Body of pancreas (tissue), 4 donors: ENCODE measurements around the gene TRIM44. TPM values are rescaled to one million over a fixed set of nuclear protein-coding genes. Genes with fewer than 3 reads are reported as not detected.

Experiments
- ATAC-seq: fragments of 150-250 bp; one replicate; pipeline ENCODE4 v1.9.1; 2016
- DNase-seq, 4 donors: peaks; one replicate each; pipeline ENCODE4 v3.0.0-alpha.2; 2019
- H3K27ac ChIP-seq, 4 donors: fragments of 200-600 bp; sonication (generic); 1 replicate in 3 of 4; 2 replicates in 1 of 4; pipeline versions ENCODE4 v1.5.1 to v1.6.1; 2016 to 2019; ENCODE audit warnings: mild to moderate bottlenecking in 1 of 4, mixed read lengths in 1 of 4, moderate library complexity in 1 of 4
- H3K27me3 ChIP-seq, 2 donors: fragments of 200-600 bp; sonication (generic); one replicate each; pipeline ENCODE4 v1.6.0; 2016; ENCODE audit warnings: mild to moderate bottlenecking in 1 of 2
- H3K36me3 ChIP-seq, 2 donors: fragments of 200-600 bp; sonication (generic); replicated peaks in 1 of 2; 2 replicates each; pipeline ENCODE4 v1.5.1; 2016; ENCODE audit warnings: low read depth in 2 of 2; ENCODE audit not compliant: insufficient read depth in 1 of 2
- H3K4me1 ChIP-seq: fragments of 200-600 bp; sonication (generic); one replicate; pipeline ENCODE4 v1.6.0; 2016
- H3K4me3 ChIP-seq, 2 donors: fragments of 200-600 bp; sonication (generic); 1 replicate in 1 of 2; 2 replicates in 1 of 2; pipeline ENCODE4 v1.5.1; 2016 to 2019
- H3K9me3 ChIP-seq, 3 donors: fragments of 200-600 bp; sonication (generic); 1 replicate in 2 of 3; 2 replicates in 1 of 3; pipeline ENCODE4 v1.5.1; 2016
- CTCF ChIP-seq, 7 experiments: fragments of 450-650 bp in 4 of 7; fragments of 200-600 bp in 3 of 7; sonication (generic) in 3 of 7; IDR thresholded peaks; one replicate each; pipeline ENCODE4 v1.5.1; 2016 to 2019; ENCODE audit warnings: antibody characterized with exemption in 7 of 7
- POLR2A ChIP-seq, 3 donors: fragments of 450-650 bp; IDR thresholded peaks; one replicate each; pipeline ENCODE4 v1.6.1; 2016; ENCODE audit warnings: antibody characterized with exemption in 3 of 3, mild to moderate bottlenecking in 2 of 3
- WGBS, 2 donors: methylation state at CpG; one replicate each; pipeline ENCODE4 v1.1.5; 2017; 5-methylcytosine and 5-hydroxymethylcytosine counted together
- intact Hi-C: fragments of 100-400 bp; cut with DNase I; formaldehyde crosslinking; loops from one replicate; pipeline ENCODE4 v1.15.1; 2023
- total RNA-seq, 2 donors: library from RNA; depleted of rRNA; stranded (reverse); fragments of >200 nt; gene quantifications; one replicate each; pipeline ENCODE4 v1.1.0, GENCODE V29; 2016

TRIM44 gene
- total RNA-seq, 2 donors from 2014 or later = 17.4 to 81.7 TPM

- H3K9me3 ChIP-seq = no peaks in the 10 kb centered on the region
- TF ChIP-seq POLR2A (IDR thresholded peaks at IDR 0.05) (no peak), CTCF (IDR thresholded peaks at IDR 0.05) (no peak)
- H3K36me3 ChIP-seq = no peaks in the 10 kb centered on the region
- H3K4me1 ChIP-seq = no peaks in the 10 kb centered on the region
- no peak for DNase-seq
- no peak overlapping the region for H3K27ac ChIP-seq
- intact Hi-C loops = no loop called here
- H3K27me3 ChIP-seq = no peaks in the 10 kb centered on the region
- no peak for ATAC-seq
- H3K4me3 ChIP-seq = no peak overlapping the region
- 62 to 83% methylated on average over 6 of the region's 6 CpGs for WGBS, 2 donors
Measured at GRCh38 chr11:35641171-35641897, 21.2 kb upstream of the TRIM44 start.

GRCh38 chr11:35641964-35642363 lies 20.6 kb upstream of the TRIM44 start:
- WGBS, 2 donors = 83 to 86% methylated on average over 3 of the region's 3 CpGs
- no peak for ATAC-seq

GRCh38 chr11:35647421-35648093 lies 15.0 kb upstream of the TRIM44 start:
- DNase-seq (peak in 1 of 4 donors; percentile 10), ATAC-seq (no peak)
- Histone ChIP-seq H3K4me1 (no peaks in the 10 kb centered on the region), H3K9me3 (no peaks in the 10 kb centered on the region), H3K4me3 (no peak overlapping the region), H3K27me3 (no peaks in the 10 kb centered on the region), H3K36me3 (no peaks in the 10 kb centered on the region), H3K27ac (no peak overlapping the region)
- 68 to 73% methylated on average over 8 of the region's 8 CpGs for WGBS, 2 donors
- intact Hi-C loops = no loop called here
- TF ChIP-seq POLR2A (IDR thresholded peaks at IDR 0.05) (no peak), CTCF (IDR thresholded peaks at IDR 0.05) (no peak)

More at GRCh38 chr11:35641964-35642363, 20.6 kb upstream of the TRIM44 start:
- Histone ChIP-seq H3K9me3 (no peaks in the 10 kb centered on the region), H3K36me3 (no peaks in the 10 kb centered on the region), H3K27me3 (no peaks in the 10 kb centered on the region), H3K4me3 (no peak overlapping the region), H3K4me1 (no peaks in the 10 kb centered on the region), H3K27ac (no peak overlapping the region)
- DNase-seq = no peak
- intact Hi-C loops = no loop called here
- no peak for TF ChIP-seq CTCF (IDR thresholded peaks at IDR 0.05)
- no peak for TF ChIP-seq POLR2A (IDR thresholded peaks at IDR 0.05)

DNA sequence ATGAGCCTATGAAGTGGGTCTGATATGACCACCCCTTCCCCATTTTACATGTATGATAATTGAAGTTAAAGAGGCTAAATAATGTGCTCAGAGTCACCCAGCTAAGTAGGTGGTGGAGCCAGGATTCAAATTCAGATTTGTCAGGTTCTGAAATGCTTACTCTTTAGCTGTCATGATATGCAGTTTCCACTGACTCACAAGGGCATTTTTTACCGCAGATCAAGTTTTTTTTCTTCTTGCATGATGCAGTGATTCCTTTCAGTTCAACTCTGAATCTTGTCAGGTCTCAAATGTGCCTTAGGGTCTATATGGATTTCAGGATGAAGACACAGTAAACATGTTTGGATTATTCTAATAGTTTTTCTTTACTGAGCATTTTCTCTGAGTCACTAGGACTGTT lies 12.6 kb upstream of the TRIM44 start:
- Histone ChIP-seq H3K27ac (no peak overlapping the region), H3K4me3 (no peak overlapping the region), H3K4me1 (no peaks in the 10 kb centered on the region), H3K9me3 (no peaks in the 10 kb centered on the region), H3K27me3 (no peaks in the 10 kb centered on the region), H3K36me3 (no peaks in the 10 kb centered on the region)
- ATAC-seq = no peak
- no peak for DNase-seq
- WGBS, 2 donors = 26% methylated on average over 1 of the region's 1 CpG
- TF ChIP-seq CTCF (IDR thresholded peaks at IDR 0.05) (no peak), POLR2A (IDR thresholded peaks at IDR 0.05) (no peak)
- intact Hi-C loops = no loop called here
